HG03196 (cell line): ENCODE measurements around the gene CDK6.
"Not testable (repeated sequence)": the region's sequence is repeated elsewhere in the genome, so short reads cannot be mapped to it uniquely, and the experiment has no call there.

Experiments
- ATAC-seq: cut with Tn5 transposase; IDR thresholded peaks from one replicate; pipeline ENCODE4 v1.9.1; 2021; ENCODE audit not compliant: unreplicated experiment

Gene CDK6

DNA sequence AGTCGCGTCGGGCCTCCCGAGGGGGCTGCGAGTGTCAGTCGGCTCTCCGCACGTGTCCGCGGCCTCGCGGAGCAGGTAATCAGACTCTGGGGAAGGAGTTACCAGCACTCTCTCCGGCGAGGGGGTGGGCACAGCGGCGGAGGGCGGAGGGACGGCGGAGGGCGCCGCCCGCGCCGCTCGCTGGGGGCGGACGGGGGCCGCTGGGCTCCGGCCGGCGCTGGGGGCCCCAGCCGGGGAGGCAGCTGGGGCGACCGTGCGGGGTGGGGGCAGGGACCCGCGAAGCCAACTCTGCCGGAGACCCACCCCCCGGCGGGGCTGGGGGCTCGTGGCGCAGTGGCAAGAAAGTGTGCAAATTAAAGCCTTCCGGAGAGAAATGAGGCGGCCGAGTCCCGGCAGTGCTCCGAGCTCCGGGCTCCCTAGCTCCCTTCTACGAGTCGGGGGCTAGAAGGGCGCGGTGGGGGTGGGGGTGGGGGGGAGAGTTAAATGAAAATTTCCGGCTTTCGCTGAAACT, at the start of gene CDK6:
Gene CDK6 (minus strand): TSS at position 85 of the 511 bp plus-strand sequence. CDS start 3,250 bp downstream, outside the sequence.
- peak; percentile 32 for ATAC-seq

DNA sequence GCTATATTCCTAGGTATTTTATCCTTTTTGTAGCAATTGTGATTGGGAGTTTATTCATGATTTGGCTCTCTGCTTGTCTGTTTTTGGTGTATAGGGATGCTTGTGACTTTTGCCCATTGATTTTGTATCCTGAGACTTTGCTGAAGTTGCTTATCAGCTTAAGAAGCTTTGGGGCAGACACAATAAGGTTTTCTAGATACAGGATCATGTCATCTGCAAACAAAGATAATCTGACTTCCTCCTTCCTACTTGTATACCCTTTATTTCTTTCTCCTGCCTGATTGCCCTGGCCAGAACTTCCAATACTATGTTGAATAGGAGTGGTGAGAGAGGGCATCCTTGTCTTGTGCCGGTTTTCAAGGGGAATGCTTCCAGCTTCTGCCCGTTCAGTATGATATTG, 49.7 kb upstream of the CDK6 start:
- not testable (repeated sequence) for ATAC-seq

DNA sequence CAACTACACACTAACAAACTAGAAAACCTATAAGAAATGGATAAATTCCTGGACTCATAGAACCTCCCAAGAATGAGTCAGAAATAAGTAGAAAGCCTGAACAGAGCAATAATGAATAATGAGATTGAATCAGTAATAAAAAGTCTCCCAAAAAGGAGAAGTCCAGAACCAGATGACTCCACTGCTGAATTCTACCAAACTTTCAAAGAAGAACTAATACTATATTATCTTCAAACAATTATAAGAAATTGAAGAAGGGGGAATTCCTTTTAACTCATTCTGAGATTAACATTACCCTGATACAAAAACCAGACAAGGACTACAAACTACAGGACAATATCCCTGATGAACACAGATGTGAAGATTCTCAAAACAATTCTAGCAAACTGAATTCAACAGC, 47.8 kb upstream of the CDK6 start:
- ATAC-seq: no peak

DNA sequence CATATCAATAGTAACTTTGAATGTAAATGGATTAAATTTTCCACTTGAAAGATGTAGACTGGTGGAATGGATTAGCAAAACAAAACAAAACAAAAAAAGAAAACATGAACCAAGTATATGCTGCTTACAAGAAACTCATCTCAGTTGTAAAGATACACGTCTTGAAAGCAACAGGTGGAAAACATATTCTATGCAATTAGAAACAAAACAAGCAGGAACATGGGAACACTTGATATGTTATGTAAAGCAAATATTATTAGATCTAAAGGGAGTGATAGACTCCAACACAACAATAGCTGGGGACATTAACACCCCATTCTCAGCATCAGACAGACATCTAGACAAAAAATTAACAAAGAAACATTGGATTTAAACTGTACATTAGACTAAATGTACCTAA, 46.4 kb upstream of the CDK6 start:
- no peak for ATAC-seq

DNA sequence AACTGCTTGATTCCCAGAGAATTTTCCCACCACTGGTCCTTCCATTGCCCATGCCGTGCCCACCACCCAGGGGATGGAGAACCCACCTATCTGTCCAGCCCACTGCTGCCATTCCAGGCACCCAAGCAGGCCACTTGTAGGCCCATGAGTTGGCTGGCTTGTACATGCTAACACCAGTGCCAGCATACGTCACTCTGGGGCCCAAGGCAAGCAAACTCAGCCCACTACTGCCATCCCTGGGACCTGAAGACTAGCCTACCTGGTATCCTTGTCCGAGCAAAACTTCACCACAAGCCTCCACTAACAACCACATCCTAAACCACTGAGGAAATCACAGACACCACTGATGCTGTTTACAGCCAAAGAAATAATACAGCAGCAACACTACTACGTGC, 44.7 kb upstream of the CDK6 start:
- ATAC-seq: no peak

DNA sequence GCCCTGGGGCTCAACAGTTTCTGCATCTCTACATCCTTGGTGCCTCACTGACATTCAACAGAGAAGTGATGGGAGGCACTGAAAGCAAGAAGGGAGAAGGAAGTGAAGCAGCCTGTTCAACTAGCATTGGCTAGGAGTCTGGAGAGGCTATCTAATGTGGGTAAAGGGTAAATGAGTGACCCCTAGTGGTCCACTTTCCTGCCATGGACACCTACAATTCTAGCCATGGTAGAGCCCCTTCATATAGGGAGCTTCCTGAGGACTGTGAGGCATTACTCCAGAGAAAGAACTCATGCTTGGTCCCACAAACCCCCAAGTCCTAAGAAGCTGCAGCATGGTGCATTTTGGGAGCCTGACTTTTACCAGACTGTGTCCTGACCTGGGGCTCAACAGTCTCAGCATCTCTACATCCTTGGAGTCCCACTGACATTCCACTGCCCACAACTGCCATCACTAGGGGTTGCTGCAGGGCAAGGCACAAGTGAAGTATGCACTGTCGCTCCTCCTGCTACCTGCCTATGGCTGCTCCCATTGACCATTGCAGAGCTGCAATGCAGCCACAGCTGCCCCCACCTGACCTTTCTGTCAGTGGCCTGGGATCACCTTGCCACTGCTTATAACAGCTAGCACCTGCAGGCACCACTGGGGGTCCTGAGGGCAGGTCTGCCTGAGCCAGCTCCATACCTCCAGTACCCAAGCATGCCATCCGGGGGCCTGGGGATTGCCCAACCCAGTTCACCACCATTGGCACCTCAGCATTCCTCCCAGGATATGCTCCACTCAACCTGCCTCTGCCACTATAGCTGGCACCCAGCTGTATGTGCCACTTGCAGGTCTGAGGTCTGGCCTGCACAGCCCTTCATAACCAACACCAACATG, 44.1 kb upstream of the CDK6 start:
- no peak for ATAC-seq

DNA sequence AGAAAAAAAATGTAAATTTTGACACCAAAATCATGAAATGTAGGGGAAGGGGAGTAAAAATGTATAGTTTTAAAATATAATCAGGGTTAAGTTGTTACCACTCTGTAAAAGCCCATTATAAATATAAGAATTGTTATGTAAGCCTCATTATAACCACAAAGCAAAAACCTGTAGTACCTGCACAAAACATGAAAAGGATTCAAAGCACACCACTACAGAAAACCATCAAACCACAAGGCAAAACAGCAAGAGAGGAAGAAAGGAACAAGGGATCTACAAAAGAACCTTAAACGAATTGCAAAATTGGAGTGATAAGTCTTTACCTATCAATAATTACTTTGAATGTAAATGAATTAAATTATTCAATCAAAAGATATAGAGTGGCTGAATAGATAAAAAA, 41.0 kb upstream of the CDK6 start:
- ATAC-seq: no peak

DNA sequence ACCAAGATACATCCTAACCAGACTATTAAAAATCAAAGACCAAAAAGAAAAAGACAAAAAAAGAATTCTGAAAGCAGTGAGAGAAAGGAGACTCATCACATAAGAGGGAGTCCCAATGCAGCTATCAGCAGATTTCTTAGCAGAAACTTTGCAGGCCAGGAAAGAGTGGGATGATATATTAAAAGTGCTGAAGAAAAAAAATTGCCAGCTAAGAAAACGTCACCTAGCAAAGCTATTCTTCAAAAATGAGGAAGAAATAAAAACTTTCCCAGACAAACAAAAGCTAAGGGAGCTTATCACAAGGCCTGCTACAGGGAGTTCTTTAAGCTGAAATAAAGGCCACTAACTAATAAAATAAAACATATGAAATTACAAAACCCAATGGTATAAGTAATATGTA, 40.5 kb upstream of the CDK6 start:
- no peak for ATAC-seq

- no peak for ATAC-seq
These were observed 39.3 kb upstream of the CDK6 start for GRCh38 chr7:92875719-92876118.

DNA sequence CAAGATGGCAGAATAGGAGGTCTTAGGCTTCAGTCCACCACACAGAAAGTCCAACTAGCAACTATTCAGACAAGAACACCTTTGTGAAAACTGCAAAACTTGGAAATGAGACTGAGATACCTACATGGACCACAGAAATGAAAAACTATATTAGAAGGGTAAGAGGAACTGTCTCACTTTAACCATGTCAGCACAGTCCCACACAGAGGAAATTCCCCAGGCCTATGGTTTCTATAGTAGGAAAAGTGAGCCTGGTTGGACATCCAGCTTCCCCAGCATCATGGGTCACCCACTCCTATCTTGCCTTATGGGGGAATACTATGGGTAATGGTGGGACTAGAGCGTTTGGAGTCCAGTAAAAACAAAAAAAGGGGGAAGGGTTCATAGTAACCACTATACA, 38.8 kb upstream of the CDK6 start:
- no peak for ATAC-seq

DNA sequence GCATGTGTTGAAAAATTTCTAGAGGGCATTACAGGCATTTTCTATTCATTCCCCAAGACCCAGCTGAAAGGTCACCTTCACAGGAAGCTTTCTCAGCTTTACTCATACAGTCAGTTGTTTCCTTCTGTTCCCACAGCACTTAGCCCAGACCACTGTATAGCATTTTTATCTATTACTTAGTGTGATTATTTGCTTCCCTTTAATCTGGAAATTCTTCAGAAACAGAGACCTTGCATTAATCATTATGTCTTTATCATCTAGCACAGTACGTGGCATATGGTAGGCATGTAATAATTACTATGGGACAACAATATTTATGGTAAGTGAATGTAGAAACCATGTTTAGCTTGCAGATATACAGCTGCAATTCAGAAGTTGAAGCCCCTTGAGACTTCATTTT, 38.2 kb upstream of the CDK6 start:
- ATAC-seq: no peak

DNA sequence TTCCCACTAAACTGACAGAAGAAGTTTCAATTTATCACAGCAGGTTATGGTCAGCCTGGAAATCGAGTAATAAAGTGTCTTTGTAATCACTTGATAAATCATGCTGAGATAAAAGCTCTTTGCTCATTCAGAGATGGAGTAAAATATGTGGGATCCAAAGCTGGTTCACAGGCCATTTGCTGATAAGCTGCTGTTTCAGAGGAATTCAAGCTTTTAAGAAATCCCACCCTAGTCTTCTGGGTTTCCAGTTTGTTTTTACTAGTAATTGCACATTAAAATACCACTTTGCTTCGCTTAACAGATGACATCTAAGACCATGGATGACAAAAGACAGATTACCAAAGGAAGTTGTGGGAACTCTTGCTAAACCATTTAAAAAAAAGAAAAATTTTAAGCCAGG, 37.4 kb upstream of the CDK6 start:
- ATAC-seq: no peak

DNA sequence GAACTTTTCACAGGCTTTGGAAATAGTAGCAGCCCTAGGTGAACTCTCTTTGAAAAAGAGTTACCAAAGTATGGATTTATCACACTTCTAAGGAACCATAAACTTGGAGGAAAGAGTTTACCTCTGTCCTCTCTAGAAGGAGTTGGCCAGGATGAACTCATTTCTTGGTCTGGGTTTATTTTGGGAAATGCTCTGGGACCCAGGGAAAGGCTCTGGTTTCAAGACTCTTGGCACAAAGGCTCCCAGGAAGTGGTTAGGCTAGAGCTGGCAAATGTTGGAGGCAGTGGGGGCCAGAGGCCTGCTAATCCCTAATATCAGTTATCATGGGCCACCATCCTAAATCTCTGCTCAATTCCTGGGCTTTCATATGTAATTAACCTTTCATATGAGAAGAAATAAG, 36.3 kb upstream of the CDK6 start:
- no peak for ATAC-seq

DNA sequence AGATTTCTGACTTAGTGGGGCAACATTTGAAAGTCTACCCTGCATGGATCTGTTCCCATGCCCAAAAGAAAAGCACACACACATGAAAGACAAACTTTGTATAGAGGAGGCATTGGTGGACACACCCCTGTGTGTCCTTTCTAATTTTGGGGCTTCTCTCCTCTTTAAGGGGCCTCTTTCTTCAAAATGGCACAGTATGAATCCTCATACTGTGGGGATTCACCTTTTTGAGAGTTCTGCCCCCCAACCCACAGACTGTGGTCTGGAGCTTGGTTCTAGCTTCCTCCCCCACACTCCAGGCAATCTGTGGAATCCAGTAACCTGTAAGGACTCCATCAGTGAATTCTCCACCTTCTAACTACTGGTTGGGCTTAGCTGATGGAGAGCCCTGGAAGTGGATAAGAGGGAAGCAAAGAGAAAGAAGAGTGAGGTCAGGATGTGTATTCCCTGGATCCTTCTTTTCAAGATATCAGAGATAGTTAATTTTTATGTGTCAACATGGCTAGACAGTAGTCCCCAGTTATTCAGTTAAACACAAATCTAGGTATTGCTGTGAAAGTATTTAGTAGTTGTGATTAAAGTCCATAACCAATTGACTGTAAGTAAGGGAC, 32.4 kb upstream of the CDK6 start:
- no peak for ATAC-seq

DNA sequence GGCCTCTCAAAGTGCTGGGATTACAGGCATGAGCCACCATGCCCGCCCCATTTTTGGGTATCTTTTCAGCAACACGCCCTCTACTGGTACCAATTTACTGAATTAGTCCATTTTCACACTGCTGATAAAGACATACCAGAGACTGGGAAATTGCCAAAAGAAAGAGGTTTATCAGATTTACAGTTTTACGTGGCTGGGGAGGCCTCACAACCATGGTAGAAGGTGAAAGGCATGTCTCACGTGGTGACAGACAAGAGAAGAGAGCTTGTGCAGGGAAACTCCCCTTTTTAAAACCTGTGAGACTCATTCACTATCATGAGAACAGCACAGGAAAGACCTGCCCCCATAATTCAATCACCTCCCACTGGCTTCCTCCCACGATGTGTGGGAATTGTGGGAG, 27.8 kb upstream of the CDK6 start:
- ATAC-seq: not testable (repeated sequence)

- ATAC-seq: no peak
These were observed 20.1 kb upstream of the CDK6 start for GRCh38 chr7:92856436-92856835.

DNA sequence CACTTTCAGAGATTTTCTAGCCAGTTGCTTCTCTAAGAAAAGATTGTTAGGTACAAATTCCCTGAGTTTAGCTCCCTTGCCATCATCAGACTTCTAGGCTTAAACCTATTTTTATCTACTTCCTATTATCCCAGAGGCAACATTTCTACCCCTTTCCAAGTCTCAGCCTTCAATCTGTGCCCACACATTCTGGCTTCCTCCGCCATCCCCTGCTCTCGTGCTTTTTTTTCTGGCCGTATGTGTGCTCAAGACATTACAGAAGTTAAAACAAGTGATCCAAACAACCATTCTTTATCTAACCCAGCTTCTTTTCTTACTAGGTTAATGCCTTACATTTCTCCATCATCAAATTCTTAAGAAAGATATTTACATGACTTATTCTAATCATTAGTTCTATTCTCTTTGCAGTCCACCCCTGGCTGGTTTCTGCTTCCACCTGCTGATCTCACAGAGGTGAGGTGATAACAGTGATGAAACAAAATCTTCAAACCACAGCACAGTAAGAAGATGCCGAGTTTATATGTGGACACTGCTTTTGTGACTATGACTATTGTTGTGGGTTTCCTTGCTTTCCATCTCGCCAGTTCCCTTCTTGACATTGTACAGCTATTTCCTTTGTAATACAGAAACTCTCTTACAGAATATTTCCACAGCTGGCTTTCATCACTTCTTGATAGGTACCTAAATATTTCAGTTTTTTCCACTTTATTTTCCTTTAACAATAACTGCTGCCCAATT, 18.3 kb upstream of the CDK6 start:
- ATAC-seq: no peak

DNA sequence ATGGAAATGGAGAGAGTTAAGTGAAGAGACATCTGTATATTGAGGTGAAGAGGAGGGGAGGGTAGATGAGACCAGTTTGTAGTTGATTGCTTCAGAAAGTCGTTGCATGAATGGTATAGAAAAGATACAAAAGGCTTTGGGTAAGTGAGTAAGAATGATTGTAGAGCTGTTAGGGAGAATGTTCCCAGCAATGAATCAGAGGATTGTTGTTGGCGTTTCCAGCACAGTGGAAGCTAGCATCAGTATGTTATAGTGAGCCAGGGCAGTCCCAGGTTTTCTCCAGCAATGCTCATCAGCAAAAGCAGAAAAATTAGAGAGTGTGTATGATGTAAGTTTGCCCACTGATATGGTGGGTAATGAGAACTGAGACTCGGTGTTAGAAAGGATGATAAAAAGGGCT, 15.4 kb upstream of the CDK6 start:
- ATAC-seq: no peak

GRCh38 chr7:92850516-92850915, 14.1 kb upstream of the CDK6 start:
- ATAC-seq: no peak

- ATAC-seq: no peak
These were observed 12.9 kb upstream of the CDK6 start for GRCh38 chr7:92849322-92849721.

DNA sequence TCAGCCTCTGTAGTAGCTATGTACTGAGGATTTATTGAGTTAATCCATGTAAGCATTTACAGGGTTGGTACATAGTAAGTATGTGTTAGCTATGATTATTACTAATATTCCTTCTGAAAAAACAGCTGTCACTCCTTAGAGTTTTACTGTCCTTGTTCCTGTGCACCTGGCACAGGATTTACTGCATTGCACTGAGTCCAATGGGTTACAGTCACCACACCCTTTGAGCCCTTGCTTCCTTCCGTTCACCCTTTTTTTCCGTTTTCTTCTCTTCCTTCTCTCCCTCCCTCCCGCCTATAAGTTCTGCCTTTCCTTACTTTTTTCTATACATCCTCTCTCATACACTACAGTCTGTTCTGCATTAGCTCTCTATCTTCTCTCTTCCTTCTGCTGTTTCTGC, 12.5 kb upstream of the CDK6 start:
- ATAC-seq: no peak

DNA sequence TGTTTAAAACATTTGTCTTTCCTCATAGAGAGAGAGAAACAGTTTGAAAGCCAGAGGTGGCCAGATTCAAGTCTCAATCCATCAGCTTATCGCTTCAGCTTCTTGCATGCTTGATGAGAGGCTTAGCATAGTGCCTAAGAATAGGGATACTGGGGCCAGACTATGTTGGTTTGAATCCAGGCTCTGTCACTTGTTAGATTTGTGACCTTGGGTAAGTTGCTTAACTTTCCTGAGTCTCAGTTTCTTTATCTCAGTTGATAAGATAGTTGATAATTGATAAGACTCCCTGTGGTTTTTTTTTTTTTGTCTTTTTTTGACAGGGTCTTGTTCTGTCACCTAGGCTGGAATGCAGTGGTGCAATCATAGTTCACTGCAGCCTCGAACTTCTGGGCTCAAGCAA, 12.1 kb upstream of the CDK6 start:
- no peak for ATAC-seq
